HAP-1 (cell line): ENCODE results near the gene CR1L.
"Not testable (repeated sequence)": the region's sequence is repeated elsewhere in the genome, so short reads cannot be mapped to it uniquely, and the experiment has no call there.

ENCODE experiments used
- DNase-seq, 2 experiments: peaks; one replicate each; pipeline ENCODE4 v3.0.0-alpha.2; 2016 to 2020; ENCODE audit warnings: low spot score in 2 of 2
- H3K27me3 ChIP-seq: fragments of 250-450 bp; sonication (Bioruptor Pico); 2 replicates; pipeline ENCODE4 v1.5.1; 2020; ENCODE audit warnings: low read depth, mild to moderate bottlenecking, moderate library complexity
- H3K36me3 ChIP-seq: fragments of 250-450 bp; sonication (Bioruptor Pico); replicated peaks from 2 replicates; pipeline ENCODE4 v1.5.1; 2020; ENCODE audit warnings: mild to moderate bottlenecking
- H3K4me1 ChIP-seq: fragments of 250-450 bp; sonication (Bioruptor Pico); 2 replicates; pipeline ENCODE4 v1.5.1; 2020; ENCODE audit warnings: mild to moderate bottlenecking
- H3K4me3 ChIP-seq: fragments of 250-450 bp; sonication (Bioruptor Pico); 2 replicates; pipeline ENCODE4 v1.5.1; 2020; ENCODE audit warnings: mild to moderate bottlenecking, moderate library complexity
- H3K9me3 ChIP-seq: fragments of 250-450 bp; sonication (Bioruptor Pico); 2 replicates; pipeline ENCODE4 v1.5.1; 2020; ENCODE audit warnings: mild to moderate bottlenecking, moderate library complexity
- in situ Hi-C: fragments of 300-500 bp; cut with MboI; formaldehyde crosslinking; loops from 3 replicates; pipeline ENCODE4 v1.14.3; 2020; ENCODE audit warnings: low sequenced_read_pairs, inconsistent platforms, mixed read lengths

Gene CR1L

GRCh38 chr1:207649865-207650580 is 5.1 kb downstream of the CR1L start:
- no peaks in the 10 kb centered on the region for H3K9me3 ChIP-seq
- no peaks in the 10 kb centered on the region for H3K36me3 ChIP-seq
- no peaks in the 10 kb centered on the region; the same call in 1 of the 2 replicates for H3K27me3 ChIP-seq
- no peaks in the 10 kb centered on the region for H3K4me1 ChIP-seq
- no peak for DNase-seq
- no peak overlapping the region for H3K4me3 ChIP-seq
- in situ Hi-C loops = no loop called here

GRCh38 chr1:207651583-207651982 is 6.7 kb downstream of the CR1L start:
- Histone ChIP-seq H3K9me3 (no peaks in the 10 kb centered on the region), H3K4me3 (no peak overlapping the region), H3K4me1 (no peaks in the 10 kb centered on the region), H3K27me3 (no peaks in the 10 kb centered on the region; the same call in 1 of the 2 replicates), H3K36me3 (no peaks in the 10 kb centered on the region)
- DNase-seq = no peak
- in situ Hi-C loops = no loop called here

GRCh38 chr1:207654320-207654719 is 9.4 kb downstream of the CR1L start:
- no peaks in the 10 kb centered on the region for H3K4me1 ChIP-seq
- H3K27me3 ChIP-seq = no peaks in the 10 kb centered on the region; the same call in 1 of the 2 replicates
- no peaks in the 10 kb centered on the region for H3K36me3 ChIP-seq
- no peak for DNase-seq
- in situ Hi-C loops = no loop called here
- H3K9me3 ChIP-seq = no peaks in the 10 kb centered on the region
- H3K4me3 ChIP-seq = no peak overlapping the region

DNA sequence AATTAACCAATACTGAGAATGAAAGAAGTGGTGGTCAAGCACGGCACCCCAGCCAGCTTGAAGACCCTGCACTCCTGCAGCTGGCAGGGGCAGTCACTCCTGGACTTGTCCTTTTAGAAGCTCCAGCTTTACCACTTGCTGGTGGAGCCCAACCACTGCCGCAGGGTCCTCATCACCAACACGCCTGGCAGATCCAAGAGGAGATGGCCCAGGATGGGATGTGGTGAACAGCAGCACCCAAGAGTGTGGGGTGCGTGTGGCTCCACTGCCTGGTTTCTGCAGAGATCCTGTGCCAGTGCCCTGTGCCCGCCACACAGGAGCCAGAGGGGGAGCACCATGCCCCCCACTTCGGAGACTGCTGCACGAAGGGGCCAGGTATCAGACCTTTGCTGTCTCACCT is 13.5 kb downstream of the CR1L start:
- no peak for DNase-seq
- in situ Hi-C loops = no loop called here
- Histone ChIP-seq H3K4me1 (no peaks in the 10 kb centered on the region), H3K27me3 (peaks cover 3% of the 10 kb centered on the region; the same call in 1 of the 2 replicates), H3K4me3 (no peak overlapping the region), H3K36me3 (no peaks in the 10 kb centered on the region), H3K9me3 (no peaks in the 10 kb centered on the region)

GRCh38 chr1:207658904-207659485 is 14.1 kb downstream of the CR1L start:
- in situ Hi-C loops = no loop called here
- DNase-seq = no peak
- Histone ChIP-seq H3K4me1 (no peaks in the 10 kb centered on the region), H3K36me3 (no peaks in the 10 kb centered on the region), H3K4me3 (no peak overlapping the region), H3K9me3 (no peaks in the 10 kb centered on the region), H3K27me3 (peaks cover 3% of the 10 kb centered on the region; the same call in 1 of the 2 replicates)

DNA sequence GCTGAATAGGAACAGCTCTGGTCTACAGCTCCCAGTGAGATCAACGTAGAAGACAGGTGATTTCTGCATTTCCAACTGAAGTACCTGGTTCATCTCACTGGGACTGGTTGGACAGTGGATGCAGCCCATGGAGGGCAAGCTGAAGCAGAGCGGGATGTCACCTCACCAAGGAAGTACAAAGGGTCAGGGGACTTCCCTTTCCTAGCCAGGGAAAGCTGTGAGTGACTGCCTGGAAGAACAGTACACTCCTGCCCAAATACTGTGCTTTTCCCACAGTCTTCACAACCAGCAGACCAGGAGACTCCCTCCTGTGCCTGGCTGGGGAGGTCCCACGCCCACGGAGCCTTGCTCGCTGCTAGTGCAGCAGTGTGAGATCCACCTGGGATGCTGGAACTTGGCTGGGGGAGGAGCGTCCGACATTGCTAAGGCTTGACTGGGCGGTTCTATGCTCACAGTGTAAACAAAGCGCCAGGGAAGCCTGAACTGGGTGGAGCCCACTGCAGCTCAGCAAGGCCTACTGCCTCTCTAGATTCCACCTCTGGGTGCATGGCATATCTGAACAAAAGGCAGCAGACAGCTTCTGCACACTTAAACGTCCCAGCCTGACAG is 14.7 kb downstream of the CR1L start:
- Histone ChIP-seq H3K9me3 (no peaks in the 10 kb centered on the region), H3K4me1 (no peaks in the 10 kb centered on the region), H3K27me3 (0 out of 2 replicates have a peak, but pooled peaks cover 3% of the 10 kb centered on the region), H3K36me3 (no peaks in the 10 kb centered on the region), H3K4me3 (no peak overlapping the region)
- peak in 1 of 2 experiments; percentile 20 for DNase-seq
- in situ Hi-C loops = no loop called here

GRCh38 chr1:207661420-207661819 is 16.5 kb downstream of the CR1L start:
- H3K9me3 ChIP-seq, DNase-seq, H3K4me3 ChIP-seq, in situ Hi-C loops, H3K27me3 ChIP-seq, H3K4me1 ChIP-seq, H3K36me3 ChIP-seq: not testable (repeated sequence)

DNA sequence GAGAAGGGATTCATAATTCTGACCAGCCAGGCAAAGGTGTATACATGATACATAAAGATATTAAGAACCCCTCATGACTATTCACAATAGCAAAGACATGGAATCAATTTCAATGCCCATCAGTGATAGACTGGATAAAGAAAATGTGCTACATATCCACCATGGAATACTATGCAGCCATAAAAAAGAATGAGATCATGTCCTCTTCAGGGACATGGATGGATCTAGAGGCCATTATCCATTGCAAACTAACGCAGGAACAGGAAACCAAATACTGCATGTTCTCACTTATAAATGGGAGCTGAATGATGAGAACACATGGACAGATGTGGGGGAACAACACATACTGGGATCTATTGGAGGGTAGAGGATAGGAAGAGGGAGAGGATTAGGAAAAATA is 21.4 kb downstream of the CR1L start:
- no peak overlapping the region for H3K4me3 ChIP-seq
- no peak for DNase-seq
- H3K4me1 ChIP-seq = no peaks in the 10 kb centered on the region
- H3K9me3 ChIP-seq = no peaks in the 10 kb centered on the region
- H3K36me3 ChIP-seq = no peaks in the 10 kb centered on the region
- peaks cover 17% of the 10 kb centered on the region for H3K27me3 ChIP-seq
- in situ Hi-C loops = no loop called here

GRCh38 chr1:207669528-207670009 is 24.6 kb downstream of the CR1L start:
- peaks cover 4% of the 10 kb centered on the region; the same call in 1 of the 2 replicates for H3K4me1 ChIP-seq
- in situ Hi-C loops = no loop called here
- DNase-seq = no peak
- peaks cover 25% of the 10 kb centered on the region for H3K27me3 ChIP-seq
- no peaks in the 10 kb centered on the region for H3K9me3 ChIP-seq
- no peak overlapping the region for H3K4me3 ChIP-seq
- H3K36me3 ChIP-seq = no peaks in the 10 kb centered on the region

GRCh38 chr1:207670192-207670591 is 25.3 kb downstream of the CR1L start:
- no peak for DNase-seq
- H3K27me3 ChIP-seq = peaks cover 25% of the 10 kb centered on the region
- H3K36me3 ChIP-seq = no peaks in the 10 kb centered on the region
- H3K9me3 ChIP-seq = no peaks in the 10 kb centered on the region
- peaks cover 4% of the 10 kb centered on the region; the same call in 1 of the 2 replicates for H3K4me1 ChIP-seq
- H3K4me3 ChIP-seq = no peak overlapping the region
- in situ Hi-C loops = no loop called here

- H3K27me3 ChIP-seq = peaks cover 25% of the 10 kb centered on the region
- no peak overlapping the region for H3K4me3 ChIP-seq
These were observed 26.1 kb downstream of the CR1L start for GRCh38 chr1:207670997-207671396.

DNA sequence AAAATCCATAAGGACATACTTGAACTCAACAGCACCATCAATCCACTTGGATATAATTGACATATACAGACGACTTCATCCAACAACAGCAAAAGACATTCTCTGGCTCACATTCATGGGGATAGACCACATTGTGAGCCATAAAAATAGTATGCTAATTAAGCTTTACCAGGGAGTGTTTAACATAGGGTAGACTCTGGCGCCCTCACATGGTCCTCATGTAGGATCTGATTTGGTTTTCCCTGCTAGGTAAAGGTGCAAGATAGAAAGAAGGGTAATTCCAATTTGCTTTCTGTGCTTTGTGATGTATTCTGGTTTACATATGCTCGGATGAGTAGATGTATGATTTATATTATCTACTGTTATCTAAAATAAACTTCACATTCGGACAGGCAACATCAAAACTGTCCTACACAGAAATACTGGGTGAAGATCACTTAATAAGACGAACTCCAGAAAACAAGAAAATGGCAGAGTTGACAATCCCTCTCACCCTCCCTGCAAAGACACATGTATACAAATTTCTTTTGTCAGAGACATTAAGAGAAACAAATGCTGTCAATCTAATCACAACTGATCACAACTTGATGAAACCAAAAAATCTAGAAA is 27.7 kb downstream of the CR1L start:
- no peak overlapping the region for H3K4me3 ChIP-seq
- H3K9me3 ChIP-seq = no peaks in the 10 kb centered on the region
- no peaks in the 10 kb centered on the region for H3K36me3 ChIP-seq
- peaks cover 4% of the 10 kb centered on the region; the same call in 1 of the 2 replicates for H3K4me1 ChIP-seq
- in situ Hi-C loops = no loop called here
- peaks cover 25% of the 10 kb centered on the region for H3K27me3 ChIP-seq
- DNase-seq = peak; percentile 64 to 81

More at GRCh38 chr1:207670997-207671396, 26.1 kb downstream of the CR1L start:
- no peaks in the 10 kb centered on the region for H3K36me3 ChIP-seq
- in situ Hi-C loops = no loop called here
- H3K9me3 ChIP-seq = no peaks in the 10 kb centered on the region
- peaks cover 4% of the 10 kb centered on the region; the same call in 1 of the 2 replicates for H3K4me1 ChIP-seq
- DNase-seq = no peak

DNA sequence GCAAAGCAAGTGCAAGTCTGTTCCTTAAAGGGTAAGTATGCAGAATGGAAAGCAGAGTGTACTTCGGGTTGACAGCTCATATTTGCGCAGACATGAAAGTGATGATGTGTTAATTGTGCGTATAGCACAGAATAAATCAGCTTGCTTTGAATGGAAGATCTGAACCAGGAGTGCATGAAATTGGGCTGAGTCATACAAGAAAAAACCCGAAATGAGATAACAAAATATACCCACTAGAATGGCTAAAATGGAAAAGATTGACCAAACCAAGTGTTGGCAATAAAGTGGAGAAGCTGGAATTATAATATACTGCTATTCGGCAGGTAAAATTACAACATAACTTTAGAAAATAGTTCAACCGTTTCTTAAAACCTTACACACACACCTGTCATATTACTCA is 28.5 kb downstream of the CR1L start:
- in situ Hi-C loops = no loop called here
- Histone ChIP-seq H3K4me1 (peaks cover 4% of the 10 kb centered on the region; the same call in 1 of the 2 replicates), H3K9me3 (no peaks in the 10 kb centered on the region), H3K36me3 (no peaks in the 10 kb centered on the region), H3K27me3 (peaks cover 19% of the 10 kb centered on the region), H3K4me3 (no peak overlapping the region)
- DNase-seq = no peak
